ENCODE results near the gene PPP2R5C. TPM values are rescaled to one million over a fixed set of nuclear protein-coding genes. Genes with fewer than 3 reads are reported as not detected.

PPP2R5C gene
- total RNA-seq, 2 donors from 2014 or later, result 282 to 355 TPM

DNA sequence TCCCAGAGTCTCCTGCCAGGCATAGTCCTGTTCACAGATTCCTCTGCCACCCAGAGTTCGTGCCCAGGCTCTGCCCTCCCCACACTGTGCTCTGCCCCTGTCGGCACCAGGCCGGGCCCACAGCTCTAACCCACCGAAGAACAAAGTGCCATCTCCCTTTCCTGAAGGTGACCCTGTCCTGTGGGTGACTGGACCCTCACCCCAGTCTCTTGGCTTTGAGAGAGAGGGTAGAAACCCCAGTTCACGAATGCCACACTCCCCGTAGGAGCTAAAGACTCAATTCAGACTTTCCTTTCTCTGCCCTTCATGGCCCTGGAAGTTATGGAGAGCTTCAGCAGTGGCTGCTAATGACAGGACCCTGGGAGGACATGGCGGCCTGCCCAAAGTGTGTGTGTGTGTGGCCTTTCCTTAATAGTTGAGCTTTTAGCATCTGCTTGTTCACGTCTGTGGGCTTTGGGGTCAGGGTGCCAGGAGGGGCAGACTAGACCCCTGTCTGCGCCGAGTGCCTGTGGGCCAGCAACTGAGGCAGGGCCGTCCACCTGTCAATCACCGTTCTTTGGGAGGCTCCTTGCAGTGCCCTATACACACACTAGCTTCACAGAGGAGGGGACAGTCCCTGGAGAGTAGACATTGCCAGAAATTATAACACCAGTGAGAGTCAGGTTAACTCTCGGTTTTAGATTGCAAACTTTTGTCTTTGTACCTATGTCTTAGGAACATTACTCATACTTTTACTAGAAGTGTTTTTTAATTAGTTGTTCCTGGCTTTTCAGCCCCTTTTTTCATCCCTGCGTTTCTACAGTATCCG is 118.2 kb downstream of the PPP2R5C start:
- Mint-ChIP-seq H3K27ac (peak overlapping the region; percentile 94 to 96), H3K9me3 (no peaks in the 10 kb centered on the region), H3K36me3 (peaks cover 6 to 47% of the 10 kb centered on the region in 2 donors)
- peak in 1 of 2 donors; percentile 41 for DNase-seq (ENCODE audit: low spot score in 2 of 2)
- ATAC-seq, result peak; percentile 71 to 74

DNA sequence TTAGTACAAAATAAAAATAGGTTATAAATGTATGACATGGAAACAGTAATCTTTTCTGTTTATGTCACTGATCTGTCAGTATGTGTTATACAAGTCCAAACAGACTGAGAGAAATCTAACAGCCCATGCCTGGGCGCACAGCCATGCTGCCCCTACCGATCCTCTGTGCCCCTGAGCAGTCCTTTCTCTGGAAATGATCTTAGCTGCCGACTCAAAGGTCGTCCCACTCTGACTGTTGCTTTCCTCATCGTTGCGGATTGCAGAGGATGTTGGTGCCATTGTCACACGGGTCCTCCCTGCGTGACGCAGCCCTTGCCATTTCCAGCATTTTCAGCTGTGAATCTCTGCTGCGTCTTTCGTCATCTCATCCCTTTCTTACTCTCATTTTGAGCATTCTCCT is 119.9 kb downstream of the PPP2R5C start:
- DNase-seq (ENCODE audit: low spot score in 2 of 2), result no peak
- ATAC-seq, result no peak
- H3K27ac Mint-ChIP-seq, result peak overlapping the region; percentile 92 to 94
- peaks cover 6 to 53% of the 10 kb centered on the region in 2 donors for H3K36me3 Mint-ChIP-seq
- H3K9me3 Mint-ChIP-seq, result no peaks in the 10 kb centered on the region

DNA sequence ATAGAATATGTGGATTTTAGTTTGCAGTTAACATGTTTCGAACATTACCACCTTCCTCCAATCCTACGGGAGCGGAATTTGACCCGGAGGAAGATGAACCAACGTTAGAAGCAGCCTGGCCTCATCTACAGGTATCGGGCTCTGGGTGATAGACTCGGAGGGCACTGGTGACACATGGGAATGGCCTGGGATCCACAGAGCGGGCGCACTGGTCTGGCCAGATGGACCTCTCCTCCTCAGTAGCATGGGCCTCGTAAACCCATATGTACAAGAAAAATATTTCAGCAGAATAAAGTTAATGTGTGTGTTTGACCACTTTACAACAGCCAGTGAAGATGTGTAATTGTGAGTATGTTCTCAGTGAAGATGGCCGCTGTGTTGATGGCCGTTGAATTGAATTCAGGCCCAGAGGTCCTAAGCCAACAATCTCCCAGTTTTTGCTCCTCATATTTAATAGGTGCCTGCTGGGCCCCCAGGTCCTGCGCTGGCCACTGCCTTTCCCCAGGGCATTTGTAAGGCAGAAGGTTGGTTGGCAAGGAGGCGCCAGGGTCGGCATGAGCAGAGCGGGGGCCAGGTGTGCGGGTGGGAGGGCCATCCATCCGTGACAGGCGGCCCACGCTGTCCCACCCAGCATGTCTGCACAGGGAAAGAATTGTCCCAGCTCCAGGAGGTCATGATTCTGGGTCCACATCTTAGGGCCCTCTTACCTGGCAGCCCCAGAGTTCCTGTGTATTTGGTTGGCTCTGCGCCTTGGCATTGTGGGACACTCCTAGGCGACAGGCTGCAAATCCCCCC is 120.8 kb downstream of the PPP2R5C start:
- Mint-ChIP-seq H3K36me3 (peaks cover 6 to 53% of the 10 kb centered on the region in 2 donors), H3K27ac (peak overlapping the region; percentile 92 to 94), H3K9me3 (no peaks in the 10 kb centered on the region)
- DNase-seq (ENCODE audit: low spot score in 2 of 2) (no peak), ATAC-seq (no peak)

DNA sequence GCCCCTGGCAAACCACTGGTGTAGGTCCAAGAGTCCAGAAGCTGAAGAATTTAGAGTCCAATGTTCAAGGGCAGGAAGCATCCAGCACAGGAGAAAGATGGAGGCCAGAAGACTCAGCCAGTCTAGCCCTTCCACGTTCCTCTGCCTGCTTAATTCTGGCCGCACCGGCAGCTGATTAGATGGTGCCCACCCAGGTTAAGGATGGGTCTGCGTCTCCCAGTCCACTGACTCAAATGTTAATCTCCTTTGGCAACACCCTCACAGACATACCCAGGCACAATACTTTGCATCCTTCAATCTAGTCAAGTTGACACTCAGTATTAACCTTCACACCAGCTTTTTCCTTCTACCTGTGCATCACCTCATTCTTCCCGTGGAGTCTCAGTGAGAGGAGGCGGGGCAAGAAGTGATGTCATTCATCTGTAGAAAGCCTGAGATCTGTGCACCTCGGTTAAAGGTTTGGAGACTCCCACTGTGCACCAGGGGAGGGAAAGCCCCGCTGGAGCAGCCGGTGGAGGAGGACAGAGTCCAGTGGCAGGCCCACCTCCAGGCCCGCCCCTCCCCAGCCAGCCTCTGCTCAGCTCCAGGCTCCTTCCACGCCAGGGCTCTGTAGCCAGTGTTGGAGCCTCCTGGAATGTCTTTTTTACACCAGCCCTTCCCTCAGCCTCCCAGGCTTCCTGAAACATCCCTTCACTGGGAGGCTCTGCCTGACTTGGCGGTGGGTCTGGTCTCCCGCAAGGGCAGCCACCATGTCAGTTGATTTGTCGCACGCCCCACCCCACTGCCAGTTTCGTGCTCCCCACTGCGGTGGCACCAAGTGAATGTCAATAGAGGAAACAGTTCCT is 122.8 kb downstream of the PPP2R5C start:
- ATAC-seq, result no peak

DNA sequence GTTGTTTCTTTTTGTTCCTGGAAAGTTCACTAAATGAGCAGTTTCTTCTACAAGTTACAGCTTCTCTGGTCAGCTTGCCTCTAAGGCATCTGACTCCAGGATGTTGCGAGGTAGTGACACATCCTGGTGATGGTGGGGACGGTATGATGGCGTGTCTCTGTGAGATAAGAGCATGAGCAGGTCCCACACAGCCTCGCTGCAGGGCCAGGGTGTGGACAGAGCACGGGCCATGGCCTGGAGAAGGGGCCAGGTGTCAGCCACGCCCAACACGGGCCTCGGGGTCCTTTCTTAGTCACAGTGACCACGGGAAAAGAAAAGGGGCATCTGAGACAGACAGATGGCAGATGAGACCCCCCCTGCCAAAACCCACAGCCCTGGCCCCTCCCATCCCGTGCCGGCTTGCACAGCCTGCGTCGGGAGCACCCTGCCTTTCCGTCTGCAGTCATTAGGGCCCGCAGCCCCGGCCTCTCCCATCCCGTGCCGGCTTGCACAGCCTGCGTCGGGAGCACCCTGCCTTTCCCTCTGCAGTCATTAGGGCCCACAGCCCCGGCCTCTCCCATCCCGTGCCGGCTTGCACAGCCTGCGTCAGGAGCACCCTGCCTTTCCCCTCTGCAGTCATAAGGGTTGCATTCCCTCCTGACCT is 123.5 kb downstream of the PPP2R5C start:
- peak overlapping the region; percentile 40 to 50 for H3K27ac Mint-ChIP-seq
- DNase-seq (ENCODE audit: low spot score in 2 of 2), result no peak
- peaks cover 10 to 37% of the 10 kb centered on the region in 2 donors for H3K36me3 Mint-ChIP-seq
- ATAC-seq, result no peak
- H3K9me3 Mint-ChIP-seq, result no peaks in the 10 kb centered on the region

More for the DNA sequence above, 122.8 kb downstream of the PPP2R5C start:
- DNase-seq (ENCODE audit: low spot score in 2 of 2), result no peak
- Mint-ChIP-seq H3K27ac (peak overlapping the region; percentile 40 to 77), H3K36me3 (peaks cover 10 to 44% of the 10 kb centered on the region in 2 donors), H3K9me3 (no peaks in the 10 kb centered on the region)

DNA sequence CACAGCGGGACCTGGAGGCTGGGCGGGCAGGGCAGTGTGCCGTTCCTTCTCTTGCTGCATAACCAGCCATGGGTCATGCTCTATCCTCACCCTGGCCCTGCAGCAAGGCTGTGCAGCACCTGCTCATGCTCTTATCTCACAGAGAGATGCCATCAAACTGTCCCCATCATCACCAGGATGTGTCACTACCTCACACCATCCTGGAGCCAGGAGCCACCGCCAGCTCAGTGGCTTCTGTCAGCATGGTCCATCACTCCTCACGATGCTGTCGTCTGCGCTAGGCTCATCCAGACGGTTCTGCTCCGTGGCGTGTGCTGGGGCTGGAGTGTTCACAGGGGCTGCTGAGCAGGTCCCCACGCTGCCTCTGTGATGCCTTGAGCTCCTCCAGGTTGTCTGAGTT is 125.7 kb downstream of the PPP2R5C start:
- DNase-seq (ENCODE audit: low spot score in 2 of 2), result no peak
- Mint-ChIP-seq H3K27ac (peak overlapping the region; percentile 41 to 93), H3K9me3 (no peaks in the 10 kb centered on the region), H3K36me3 (peaks cover 10 to 29% of the 10 kb centered on the region in 2 donors)
- ATAC-seq, result peak in 1 of 2 donors; percentile 28

DNA sequence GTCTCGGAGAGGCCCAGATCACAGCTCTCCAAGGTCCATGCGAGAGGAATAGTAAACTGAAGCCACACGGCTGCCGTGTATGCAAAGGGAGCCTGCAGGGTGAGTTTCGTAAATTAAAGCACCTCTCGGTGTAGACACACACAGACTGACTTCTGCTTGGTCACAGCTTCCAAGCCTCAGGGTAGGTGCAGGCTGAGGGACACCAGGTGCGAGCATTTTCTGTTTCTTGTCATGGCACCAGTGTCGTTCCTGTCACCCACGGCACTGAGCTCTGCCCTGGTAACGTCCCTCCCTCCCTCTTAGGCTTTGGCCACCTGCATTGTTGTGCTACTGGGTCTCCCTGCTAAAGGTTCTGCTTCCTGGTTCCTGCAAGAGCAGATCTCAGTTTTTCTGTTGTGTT is 126.7 kb downstream of the PPP2R5C start:
- Mint-ChIP-seq H3K9me3 (no peaks in the 10 kb centered on the region), H3K36me3 (peaks cover 10 to 19% of the 10 kb centered on the region in 2 donors), H3K27ac (peak overlapping the region; percentile 14 to 71)
- DNase-seq (ENCODE audit: low spot score in 2 of 2) (no peak), ATAC-seq (no peak)

DNA sequence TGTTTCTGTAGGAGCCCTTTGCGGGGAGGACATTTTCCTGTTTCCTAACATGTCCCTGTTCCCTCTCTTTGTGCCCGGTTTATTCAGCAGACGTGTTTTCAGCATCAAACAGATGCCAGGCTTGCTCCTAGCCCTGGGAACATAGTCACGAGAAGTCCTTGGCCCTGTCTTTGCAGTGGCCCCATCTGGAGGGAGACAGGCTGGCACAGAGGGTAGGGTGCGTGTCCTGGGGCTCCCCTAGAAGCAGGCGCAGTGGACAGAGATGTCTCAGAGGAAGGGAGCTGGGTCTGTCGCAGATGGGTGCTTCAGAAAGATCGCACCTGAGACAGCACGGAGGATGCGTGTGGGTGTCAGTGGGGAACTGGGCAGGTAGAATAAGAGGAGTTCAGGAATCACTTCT is 127.9 kb downstream of the PPP2R5C start:
- H3K27ac Mint-ChIP-seq, result peak overlapping the region; percentile 52 to 71
- no peaks in the 10 kb centered on the region for H3K9me3 Mint-ChIP-seq
- ATAC-seq, result no peak
- peaks cover 4 to 8% of the 10 kb centered on the region in 2 donors for H3K36me3 Mint-ChIP-seq
- no peak for DNase-seq (ENCODE audit: low spot score in 2 of 2)

DNA sequence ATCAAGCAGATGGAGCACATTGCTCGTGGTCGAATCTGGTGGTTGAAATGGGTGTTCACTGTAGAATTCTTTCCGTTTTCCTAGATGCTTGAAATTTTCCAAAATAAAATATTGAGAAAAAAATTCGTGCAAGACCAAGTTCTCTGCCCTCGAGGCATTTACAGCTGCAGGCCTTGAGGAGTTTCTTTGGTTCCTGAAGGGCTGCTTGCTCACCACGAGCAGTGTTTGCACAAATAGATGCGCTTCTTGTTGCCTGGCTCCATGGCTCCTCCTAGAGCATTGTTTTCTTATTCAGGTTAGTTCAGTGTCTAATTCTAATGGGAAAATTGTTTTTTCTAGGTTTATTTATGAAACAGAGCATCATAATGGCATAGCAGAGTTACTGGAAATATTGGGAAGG is 128.4 kb downstream of the PPP2R5C start:
- no peak for DNase-seq (ENCODE audit: low spot score in 2 of 2)
- H3K27ac Mint-ChIP-seq, result peak overlapping the region in 1 of 2 donors; percentile 25
- H3K9me3 Mint-ChIP-seq, result no peaks in the 10 kb centered on the region
- H3K36me3 Mint-ChIP-seq, result peaks cover 4 to 6% of the 10 kb centered on the region in 2 donors
- ATAC-seq, result no peak

DNA sequence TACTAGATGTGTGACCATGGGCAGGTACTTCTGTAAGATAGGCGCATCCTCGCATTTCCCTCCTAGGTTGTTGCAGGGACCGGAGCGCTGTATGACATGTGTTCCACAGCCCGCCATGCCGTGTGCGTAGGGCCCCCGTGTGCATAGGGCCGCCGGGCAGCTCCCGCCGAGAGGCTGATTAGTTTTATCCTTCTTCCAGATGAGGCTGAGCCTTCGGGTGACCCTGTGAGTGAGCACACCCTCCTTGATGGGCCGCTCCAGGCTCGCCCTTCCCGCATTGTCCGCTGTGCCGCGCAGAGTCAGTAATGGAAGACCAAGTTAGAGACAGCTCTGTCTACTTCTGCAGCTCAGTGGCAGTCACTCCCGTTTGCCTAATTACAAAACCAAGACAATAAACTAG is 130.0 kb downstream of the PPP2R5C start:
- peak in 1 of 2 donors; percentile 24 for ATAC-seq
- H3K36me3 Mint-ChIP-seq, result peaks cover 5 to 10% of the 10 kb centered on the region in 2 donors
- DNase-seq (ENCODE audit: low spot score in 2 of 2), result no peak
- peak overlapping the region; percentile 27 to 72 for H3K27ac Mint-ChIP-seq
- no peaks in the 10 kb centered on the region for H3K9me3 Mint-ChIP-seq

DNA sequence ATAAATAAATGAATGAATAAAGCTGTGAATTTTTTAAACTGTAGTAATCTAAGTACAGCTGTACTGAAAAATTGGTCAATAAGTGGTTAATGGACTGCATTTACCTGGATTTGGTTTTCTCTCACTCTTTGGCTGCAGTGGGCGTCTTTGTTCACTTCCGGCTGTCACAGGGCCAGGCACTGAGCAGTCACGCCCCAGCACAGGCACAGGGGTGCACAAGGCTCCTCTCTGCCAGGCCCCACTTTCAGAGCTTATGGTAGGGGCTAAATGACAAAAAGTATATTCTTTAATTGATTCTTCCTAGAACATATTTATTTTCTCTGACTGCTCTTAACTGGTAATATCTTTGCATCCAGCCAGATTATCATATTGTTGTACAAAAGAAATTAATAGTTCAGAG is 132.2 kb downstream of the PPP2R5C start:
- H3K27ac Mint-ChIP-seq, result peak overlapping the region in 1 of 2 donors; percentile 50
- no peaks in the 10 kb centered on the region for H3K9me3 Mint-ChIP-seq
- peaks cover 11 to 24% of the 10 kb centered on the region in 2 donors for H3K36me3 Mint-ChIP-seq
- DNase-seq (ENCODE audit: low spot score in 2 of 2) (no peak), ATAC-seq (no peak)

DNA sequence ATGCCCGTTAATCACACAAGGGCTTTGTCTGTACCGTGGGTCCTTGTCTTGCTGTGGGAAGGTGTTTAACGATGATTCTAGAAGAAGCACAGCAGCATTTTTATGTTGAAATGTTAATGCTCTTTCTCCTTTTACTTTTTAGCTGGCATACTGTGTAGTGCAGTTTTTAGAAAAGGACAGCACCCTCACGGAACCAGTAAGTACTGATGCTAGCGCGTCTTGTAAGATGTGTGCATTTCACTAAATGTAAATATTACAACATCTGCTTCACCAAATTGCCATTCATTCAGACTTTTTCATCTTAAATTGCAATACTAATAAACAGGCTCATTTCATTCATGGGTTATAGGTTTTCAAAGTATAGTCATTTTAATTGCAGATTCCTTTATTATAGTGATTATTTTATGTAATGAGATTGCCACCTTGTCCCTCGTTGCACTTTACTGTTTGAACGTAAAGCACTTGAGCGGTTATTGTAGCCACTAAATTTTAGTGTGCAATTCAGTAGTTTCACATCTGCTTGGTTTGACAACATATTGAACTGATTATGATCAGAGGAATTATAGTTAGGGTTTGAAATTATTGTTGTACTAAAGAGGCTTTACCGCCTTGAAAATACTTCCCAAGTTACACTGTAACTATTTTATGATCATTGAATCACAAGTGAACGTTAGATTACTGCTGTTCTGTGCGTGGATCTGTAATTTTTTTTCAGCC is 133.0 kb downstream of the PPP2R5C start:
- DNase-seq (ENCODE audit: low spot score in 2 of 2), result no peak
- ATAC-seq, result no peak
- H3K36me3 Mint-ChIP-seq, result peaks cover 13 to 25% of the 10 kb centered on the region in 2 donors
- no peaks in the 10 kb centered on the region for H3K9me3 Mint-ChIP-seq
- H3K27ac Mint-ChIP-seq, result no peak overlapping the region

DNA sequence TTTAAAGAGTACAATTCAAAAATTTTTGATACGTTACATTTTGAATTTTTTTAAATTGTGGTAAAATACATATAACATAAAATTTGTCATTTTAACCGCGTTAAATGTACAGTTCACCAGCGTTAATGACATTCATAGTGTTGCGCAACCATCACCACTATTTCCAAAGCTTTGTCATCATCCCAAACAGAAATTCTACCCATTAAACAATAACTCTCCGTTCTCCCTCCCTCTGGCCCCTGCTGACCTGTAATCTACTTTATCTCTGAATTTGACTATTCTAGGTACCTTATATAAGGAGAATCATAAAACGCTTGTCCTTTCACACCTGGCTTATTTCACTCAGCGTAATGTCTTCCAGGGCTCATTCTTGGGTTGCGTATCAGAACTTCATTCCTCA is 133.7 kb downstream of the PPP2R5C start:
- Mint-ChIP-seq H3K27ac (peak overlapping the region in 1 of 2 donors; percentile 33), H3K9me3 (no peaks in the 10 kb centered on the region), H3K36me3 (peaks cover 13 to 25% of the 10 kb centered on the region in 2 donors)
- ATAC-seq (no peak), DNase-seq (ENCODE audit: low spot score in 2 of 2) (no peak)

DNA sequence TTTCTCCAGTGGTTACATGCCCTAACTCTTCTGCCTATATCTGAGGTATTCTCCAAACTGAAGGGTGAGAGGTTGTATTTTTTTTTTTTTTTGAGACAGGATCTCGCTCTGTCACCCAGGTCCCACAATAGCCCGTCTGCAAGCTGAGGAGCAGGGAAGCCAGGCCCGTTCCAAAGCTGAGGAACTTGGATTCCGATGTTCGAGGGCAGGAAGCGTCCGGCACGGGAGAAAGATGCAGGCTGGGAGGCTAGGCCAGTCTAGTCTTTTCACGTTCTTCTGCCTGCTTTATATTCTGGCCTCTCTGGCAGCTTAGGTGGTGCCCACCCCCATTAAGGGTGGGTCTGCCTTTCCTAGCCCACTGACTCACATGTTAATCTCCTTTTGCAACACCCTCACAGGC is 135.8 kb downstream of the PPP2R5C start:
- no peak for ATAC-seq
- Mint-ChIP-seq H3K36me3 (peaks cover 13 to 29% of the 10 kb centered on the region in 2 donors), H3K27ac (peak overlapping the region; percentile 69 to 93), H3K9me3 (no peaks in the 10 kb centered on the region)
- DNase-seq (ENCODE audit: low spot score in 2 of 2), result no peak

DNA sequence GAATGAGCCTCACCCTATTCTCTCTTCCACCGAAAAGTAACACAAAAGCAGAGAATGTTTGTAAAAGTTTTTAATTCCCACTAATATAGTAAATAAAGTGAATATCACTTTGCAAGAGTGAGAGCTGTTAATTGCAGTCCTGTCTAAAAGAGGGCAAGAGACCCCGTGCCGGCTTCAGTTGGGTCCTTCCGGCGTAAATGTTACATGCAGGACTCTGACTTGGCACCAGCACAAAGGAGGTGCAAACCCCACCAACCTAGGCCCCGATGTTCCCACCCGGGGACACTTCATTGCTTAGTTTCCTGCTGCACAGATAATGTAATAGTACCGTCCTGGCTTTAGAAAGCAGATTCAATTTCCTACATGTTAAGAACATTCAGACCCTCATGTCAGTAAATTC is 136.9 kb downstream of the PPP2R5C start:
- peak overlapping the region in 1 of 2 donors; percentile 63 for H3K27ac Mint-ChIP-seq
- H3K9me3 Mint-ChIP-seq, result no peaks in the 10 kb centered on the region
- DNase-seq (ENCODE audit: low spot score in 2 of 2) (no peak), ATAC-seq (no peak)
- peaks cover 13 to 32% of the 10 kb centered on the region in 2 donors for H3K36me3 Mint-ChIP-seq

Measured in activated naive CD4-positive, alpha-beta T cell treated with anti-CD3 and anti-CD28 coated beads, Interleukin-2, amount 50 U/mL, for 72 hours (primary cell).